ENCODE results near the gene KCND3.

The KCND3 gene

GRCh38 chr1:111729946-111730681 is 259.4 kb downstream of the KCND3 start:
- DNase-seq (ENCODE audit: low read depth in 2 of 2), result no peak

- DNase-seq (ENCODE audit: low read depth in 2 of 2), result no peak
Observed at GRCh38 chr1:111729271-111729921, 260.1 kb downstream of the KCND3 start.

- DNase-seq (ENCODE audit: low read depth in 2 of 2), result no peak
Observed at GRCh38 chr1:111727056-111727455, 262.4 kb downstream of the KCND3 start.

GRCh38 chr1:111725192-111725591 is 264.3 kb downstream of the KCND3 start:
- DNase-seq (ENCODE audit: low read depth in 2 of 2), result no peak

- no peak for DNase-seq (ENCODE audit: low read depth in 2 of 2)
Observed at GRCh38 chr1:111723871-111724270, 265.6 kb downstream of the KCND3 start.

GRCh38 chr1:111723091-111723806 is 266.2 kb downstream of the KCND3 start:
- no peak for DNase-seq (ENCODE audit: low read depth in 2 of 2)

- no peak for DNase-seq (ENCODE audit: low read depth in 2 of 2)
Observed at GRCh38 chr1:111720977-111721786, 268.3 kb downstream of the KCND3 start.
